Adrenal gland (tissue), 12 donors: Measurements from ENCODE around the gene RNF217. TPM values are rescaled to one million over a fixed set of nuclear protein-coding genes. Genes with fewer than 3 reads are reported as not detected.

Experiments
- DNase-seq, 7 donors: peaks; one replicate each; pipeline ENCODE4 v3.0.0-alpha.2; 2019 to 2020
- H3K27ac ChIP-seq, 5 donors: fragments of 200-600 bp; sonication (generic) in 4 of 5; 1 replicate in 3 of 5; 2 replicates in 2 of 5; pipeline versions ENCODE4 v1.5.1 to v1.8.0; 2016 to 2020; ENCODE audit warnings: mild to moderate bottlenecking in 1 of 5
- H3K27me3 ChIP-seq: fragments of 200-600 bp; 2 replicates; pipeline ENCODE4 v1.8.0; 2021
- H3K36me3 ChIP-seq, 2 donors: fragments of 200-600 bp; replicated peaks in 1 of 2; 1 replicate in 1 of 2; 2 replicates in 1 of 2; pipeline versions ENCODE4 v1.5.1 to v1.8.0; 2018 to 2022
- H3K4me1 ChIP-seq, 2 donors: fragments of 200-600 bp; replicated peaks in 1 of 2; 1 replicate in 1 of 2; 2 replicates in 1 of 2; pipeline versions ENCODE4 v1.5.1 to v1.8.0; 2018 to 2021
- H3K4me3 ChIP-seq, 4 donors: fragments of 200-600 bp; sonication (generic) in 3 of 4; one replicate each; pipeline ENCODE4 v1.5.1; 2016 to 2018
- H3K9me3 ChIP-seq, 3 donors: fragments of 200-600 bp; sonication (generic) in 1 of 3; replicated peaks in 1 of 3; 1 replicate in 2 of 3; 2 replicates in 1 of 3; pipeline versions ENCODE4 v1.5.1 to v1.8.0; 2016 to 2021
- CTCF ChIP-seq, 6 experiments: fragments of 450-650 bp in 4 of 6; fragments of 200-600 bp in 2 of 6; sonication (generic) in 1 of 6; IDR thresholded peaks; 1 replicate in 5 of 6; 2 replicates in 1 of 6; pipeline versions ENCODE4 v1.5.1 to v1.8.0; 2016 to 2021; ENCODE audit warnings: antibody characterized with exemption in 6 of 6, mild to moderate bottlenecking in 2 of 6, moderate library complexity in 1 of 6
- POLR2A ChIP-seq, 2 donors: fragments of 450-650 bp; IDR thresholded peaks; one replicate each; pipeline ENCODE4 v1.6.1; 2017; ENCODE audit warnings: antibody characterized with exemption in 2 of 2, mild to moderate bottlenecking in 2 of 2, moderate library complexity in 1 of 2
- WGBS, 4 donors: extraction: QIAGEN DNeasy Blood & Tissue Kit in 2 of 4; methylation state at CpG; one replicate each; pipeline versions ENCODE4 v1.1.5 to v1.1.7; 2013 to 2017; 5-methylcytosine and 5-hydroxymethylcytosine counted together
- intact Hi-C, 2 donors: fragments of 100-400 bp; cut with DNase I; formaldehyde crosslinking; loops; one replicate each; pipeline versions ENCODE4 v1.14.1 to v1.15.0; 2022 to 2023
- polyA plus RNA-seq, 3 donors: library from polyadenylated mRNA; stranded (reverse); fragments of 200-250 nt in 2 of 3; fragments of 350-450 nt in 1 of 3; fragmentation: Illumina TruSeq in 1 of 3; extraction: RNeasy Lipid Tissue Mini Kit (QIAGEN cat#74804) in 1 of 3; gene quantifications; one replicate each; pipeline ENCODE4 v1.2.3, GENCODE V29; 2013 to 2014
- total RNA-seq, 9 donors: library from RNA; depleted of rRNA in 4 of 9; stranded (reverse); fragments of >200 nt in 4 of 9; fragments of 120-200 nt in 1 of 9; fragmentation: NEBNext Ultra II Directional in 1 of 9; extraction: Animal tissue kit (Norgen Biotek cat#: 25700) in 1 of 9; gene quantifications; one replicate each; pipeline versions ENCODE4 v1.1.0 to v1.2.4, GENCODE V29; 2013 to 2023
- donor health status: healthy with polysubstance abuse.
- donor health status: Bipolar disorder and iron deficiency.
- donor health status: DM: yes; HTN: yes; CAD: no.
- donor health status: DM: no; HTN: no; CAD: no.
- donor health status: DM: no; HTN: no; CAD: no.
- donor health status: DM: yes; HTN: yes; CAD: no.

The RNF217 gene
- total and polyA plus RNA-seq, 12 donors = 4.6 to 23.0 (median 11.5) TPM

GRCh38 chr6:125114248-125114858, 152.1 kb downstream of the RNF217 start:
- 0 to 3% (median 0%) methylated on average over 1 of the region's 1 CpG for WGBS, 4 donors
- DNase-seq = peak in 6 of 7 donors; percentile 43 to 85 (median 63)

GRCh38 chr6:125116170-125116569, 153.9 kb downstream of the RNF217 start:
- H3K36me3 ChIP-seq = no peaks in the 10 kb centered on the region
- no peak overlapping the region for H3K27ac ChIP-seq
- no peaks in the 10 kb centered on the region for H3K27me3 ChIP-seq
- no peak for TF ChIP-seq CTCF (IDR thresholded peaks at IDR 0.05)
- no peak for TF ChIP-seq POLR2A (IDR thresholded peaks at IDR 0.05)
- intact Hi-C loops = loop anchor here in 1 of 2 donors (10.0 kb wide), 1 partner anchor 151 kb away; the partner anchor contains the start of gene RNF217
- no peak for DNase-seq
- H3K4me1 ChIP-seq = no peaks in the 10 kb centered on the region
- peaks cover 0 to 8% (median 0%) of the 10 kb centered on the region in 3 donors for H3K9me3 ChIP-seq
- 78 to 93% (median 85%) methylated on average over 1 of the region's 1 CpG for WGBS, 4 donors
- no peak overlapping the region for H3K4me3 ChIP-seq

More at GRCh38 chr6:125114248-125114858, 152.1 kb downstream of the RNF217 start:
- peaks cover 0 to 11% (median 3%) of the 10 kb centered on the region in 3 donors for H3K9me3 ChIP-seq
- no peaks in the 10 kb centered on the region for H3K4me1 ChIP-seq
- intact Hi-C loops = loop anchor here (2.0 to 10.0 kb wide), 3 partner anchors 150 to 244 kb away; partner anchors contain the start of gene RNF217 (in 1 of the 2)
- H3K27ac ChIP-seq = no peak overlapping the region
- H3K27me3 ChIP-seq = no peaks in the 10 kb centered on the region
- no peak for TF ChIP-seq POLR2A (IDR thresholded peaks at IDR 0.05)
- TF ChIP-seq CTCF (IDR thresholded peaks at IDR 0.05) = peak; percentile 74 to 92 (median 83)
- no peak overlapping the region for H3K4me3 ChIP-seq
- no peaks in the 10 kb centered on the region for H3K36me3 ChIP-seq

GRCh38 chr6:125116710-125117109, 154.5 kb downstream of the RNF217 start:
- Histone ChIP-seq H3K4me1 (no peaks in the 10 kb centered on the region), H3K9me3 (peaks cover 0 to 3% (median 0%) of the 10 kb centered on the region in 3 donors), H3K4me3 (no peak overlapping the region), H3K27ac (no peak overlapping the region), H3K27me3 (no peaks in the 10 kb centered on the region), H3K36me3 (no peaks in the 10 kb centered on the region)
- intact Hi-C loops = loop anchor here in 1 of 2 donors (10.0 kb wide), 1 partner anchor 152 kb away; the partner anchor contains the start of gene RNF217
- 85 to 90% (median 87%) methylated on average over 4 of the region's 4 CpGs for WGBS, 4 donors
- TF ChIP-seq CTCF (IDR thresholded peaks at IDR 0.05) (no peak), POLR2A (IDR thresholded peaks at IDR 0.05) (no peak)
- no peak for DNase-seq

- Histone ChIP-seq H3K4me1 (no peaks in the 10 kb centered on the region), H3K9me3 (no peaks in the 10 kb centered on the region), H3K36me3 (no peaks in the 10 kb centered on the region), H3K27ac (no peak overlapping the region), H3K27me3 (no peaks in the 10 kb centered on the region), H3K4me3 (no peak overlapping the region)
- intact Hi-C loops = loop anchor here in 1 of 2 donors (10.0 kb wide), 1 partner anchor 153 kb away; the partner anchor contains the start of gene RNF217
- WGBS, 4 donors = 77 to 89% (median 84%) methylated on average over 3 of the region's 3 CpGs
- DNase-seq = no peak
- no peak for TF ChIP-seq POLR2A (IDR thresholded peaks at IDR 0.05)
These were observed 155.6 kb downstream of the RNF217 start for GRCh38 chr6:125117818-125118217.
